GM23338 (cell line): Measurements from ENCODE around the gene L3MBTL2. TPM values are rescaled to one million over a fixed set of nuclear protein-coding genes. Genes with fewer than 3 reads are reported as not detected.

Experiments used
- ATAC-seq: fragments of 200-7000 bp; cut with Tn5 transposase; 3 replicates; pipeline ENCODE4 v1.9.1; 2020
- DNase-seq: peaks from one replicate; pipeline ENCODE4 v3.0.0-alpha.2; 2015; ENCODE audit warnings: low spot score
- H2AFZ ChIP-seq: fragments of 200-600 bp; sonication (generic); 2 replicates; pipeline ENCODE4 v1.8.0; 2016; ENCODE audit warnings: antibody characterized with exemption, mild to moderate bottlenecking, moderate library complexity
- H3F3A ChIP-seq: fragments of 200-600 bp; sonication (generic); replicated peaks from 2 replicates; pipeline ENCODE4 v1.8.0; 2017; ENCODE audit warnings: antibody characterized with exemption, mixed run types, low read depth
- H3K27ac ChIP-seq: fragments of 200-600 bp; sonication (generic); 2 replicates; pipeline ENCODE4 v1.6.1; 2016; ENCODE audit warnings: low read depth
- H3K27me3 ChIP-seq: fragments of 200-600 bp; sonication (generic); 2 replicates; pipeline ENCODE4 v1.8.0; 2016; ENCODE audit warnings: mild to moderate bottlenecking, mixed run types, moderate library complexity; ENCODE audit not compliant: insufficient read depth
- H3K36me3 ChIP-seq: fragments of 200-600 bp; sonication (generic); 2 replicates; pipeline ENCODE4 v1.8.0; 2016; ENCODE audit warnings: mild to moderate bottlenecking; ENCODE audit not compliant: insufficient read depth
- H3K4me1 ChIP-seq: fragments of 200-600 bp; sonication (generic); 2 replicates; pipeline ENCODE4 v1.8.0; 2016; ENCODE audit warnings: mild to moderate bottlenecking, moderate library complexity; ENCODE audit not compliant: insufficient read depth
- H3K4me2 ChIP-seq: fragments of 200-600 bp; sonication (generic); 2 replicates; pipeline ENCODE4 v1.7.1; 2017; ENCODE audit warnings: mixed run types
- H3K4me3 ChIP-seq: fragments of 200-600 bp; sonication (generic); 2 replicates; pipeline ENCODE4 v1.6.1; 2016; ENCODE audit warnings: mixed run types
- H3K79me2 ChIP-seq: fragments of 200-600 bp; sonication (generic); replicated peaks from 2 replicates; pipeline ENCODE4 v1.8.0; 2017; ENCODE audit warnings: mild to moderate bottlenecking; ENCODE audit not compliant: insufficient read depth
- H3K9me2 ChIP-seq: fragments of 200-600 bp; sonication (generic); 2 replicates; pipeline ENCODE4 v1.8.0; 2017; ENCODE audit not compliant: insufficient read depth
- H4K20me1 ChIP-seq: fragments of 200-600 bp; sonication (generic); replicated peaks from 2 replicates; pipeline ENCODE4 v1.8.0; 2017; ENCODE audit warnings: mild to moderate bottlenecking; ENCODE audit not compliant: insufficient read depth
- H3K27ac Mint-ChIP-seq: 2 replicates; pipeline ENCODE4 v1.8.0; 2020; ENCODE audit warnings: inconsistent platforms, mild to moderate bottlenecking, moderate library complexity, mixed read lengths
- H3K27me3 Mint-ChIP-seq: 3 replicates; pipeline ENCODE4 v1.8.0; 2022; ENCODE audit warnings: low read depth, mild to moderate bottlenecking, moderate library complexity, mixed read lengths, inconsistent platforms; ENCODE audit not compliant: insufficient read depth, poor library complexity
- H3K36me3 Mint-ChIP-seq: 3 replicates; pipeline ENCODE4 v1.8.0; 2021; ENCODE audit warnings: low read depth, mild to moderate bottlenecking, inconsistent platforms, moderate library complexity, mixed read lengths
- H3K4me1 Mint-ChIP-seq: 3 replicates; pipeline ENCODE4 v1.8.0; 2020; ENCODE audit warnings: mild to moderate bottlenecking, inconsistent platforms, mixed read lengths
- H3K4me3 Mint-ChIP-seq: 3 replicates; pipeline ENCODE4 v1.8.0; 2021; ENCODE audit warnings: moderate library complexity, mild to moderate bottlenecking, inconsistent platforms, mixed read lengths
- H3K9me3 Mint-ChIP-seq: 3 replicates; pipeline ENCODE4 v1.8.0; 2020; ENCODE audit warnings: moderate library complexity, mild to moderate bottlenecking, inconsistent platforms, mixed read lengths
- CREB1 ChIP-seq: fragments of 250-450 bp; sonication (Bioruptor Pico); IDR thresholded peaks from 2 replicates; pipeline ENCODE4 v1.5.0; 2020; ENCODE audit warnings: low read depth, mild to moderate bottlenecking, moderate library complexity
- EZH2 ChIP-seq: fragments of 200-600 bp; sonication (generic); IDR thresholded peaks from one replicate; pipeline ENCODE4 v1.8.0; 2017; ENCODE audit warnings: antibody characterized with exemption, mild to moderate bottlenecking, low read depth; ENCODE audit not compliant: unreplicated experiment
- JUNB ChIP-seq: IDR thresholded peaks from one replicate; pipeline ENCODE4 v1.6.1; 2016; ENCODE audit warnings: antibody characterized with exemption; ENCODE audit not compliant: unreplicated experiment
- NANOG ChIP-seq: IDR thresholded peaks from 2 replicates; pipeline ENCODE4 v1.6.1; 2016; ENCODE audit warnings: antibody characterized with exemption, borderline replicate concordance
- POLR2AphosphoS5 ChIP-seq: IDR thresholded peaks from 2 replicates; pipeline ENCODE4 v1.6.1; 2016; ENCODE audit warnings: antibody characterized with exemption, low read depth
- ZNF462 ChIP-seq: fragments of 250-450 bp; sonication (Bioruptor Pico); IDR thresholded peaks from 2 replicates; pipeline ENCODE4 v1.5.0; 2020; ENCODE audit warnings: mild to moderate bottlenecking, moderate library complexity
- polyA plus RNA-seq: library from polyadenylated mRNA; unstranded; fragments of >200 nt; fragmentation: Nextera tagmentation; extraction: Ambion mirVana; gene quantifications from 2 replicates; pipeline ENCODE4 v1.2.1, GENCODE V29; 2016
- total RNA-seq: library from RNA; depleted of rRNA; stranded (reverse); fragments of >200 nt; shearing (Covaris generic); gene quantifications from 2 replicates; pipeline ENCODE4 v1.2.3, GENCODE V29; 2014
- TF ChIP-seq, protein P1 (sequence below): IDR thresholded peaks from one replicate; pipeline ENCODE4 v1.6.1; 2018; ENCODE audit warnings: antibody characterized with exemption; ENCODE audit not compliant: unreplicated experiment

L3MBTL2 gene
- total and polyA plus RNA-seq, 2 experiments from 2014 or later, result 13.9 to 27.1 TPM

- TF ChIP-seq, protein P1, sequence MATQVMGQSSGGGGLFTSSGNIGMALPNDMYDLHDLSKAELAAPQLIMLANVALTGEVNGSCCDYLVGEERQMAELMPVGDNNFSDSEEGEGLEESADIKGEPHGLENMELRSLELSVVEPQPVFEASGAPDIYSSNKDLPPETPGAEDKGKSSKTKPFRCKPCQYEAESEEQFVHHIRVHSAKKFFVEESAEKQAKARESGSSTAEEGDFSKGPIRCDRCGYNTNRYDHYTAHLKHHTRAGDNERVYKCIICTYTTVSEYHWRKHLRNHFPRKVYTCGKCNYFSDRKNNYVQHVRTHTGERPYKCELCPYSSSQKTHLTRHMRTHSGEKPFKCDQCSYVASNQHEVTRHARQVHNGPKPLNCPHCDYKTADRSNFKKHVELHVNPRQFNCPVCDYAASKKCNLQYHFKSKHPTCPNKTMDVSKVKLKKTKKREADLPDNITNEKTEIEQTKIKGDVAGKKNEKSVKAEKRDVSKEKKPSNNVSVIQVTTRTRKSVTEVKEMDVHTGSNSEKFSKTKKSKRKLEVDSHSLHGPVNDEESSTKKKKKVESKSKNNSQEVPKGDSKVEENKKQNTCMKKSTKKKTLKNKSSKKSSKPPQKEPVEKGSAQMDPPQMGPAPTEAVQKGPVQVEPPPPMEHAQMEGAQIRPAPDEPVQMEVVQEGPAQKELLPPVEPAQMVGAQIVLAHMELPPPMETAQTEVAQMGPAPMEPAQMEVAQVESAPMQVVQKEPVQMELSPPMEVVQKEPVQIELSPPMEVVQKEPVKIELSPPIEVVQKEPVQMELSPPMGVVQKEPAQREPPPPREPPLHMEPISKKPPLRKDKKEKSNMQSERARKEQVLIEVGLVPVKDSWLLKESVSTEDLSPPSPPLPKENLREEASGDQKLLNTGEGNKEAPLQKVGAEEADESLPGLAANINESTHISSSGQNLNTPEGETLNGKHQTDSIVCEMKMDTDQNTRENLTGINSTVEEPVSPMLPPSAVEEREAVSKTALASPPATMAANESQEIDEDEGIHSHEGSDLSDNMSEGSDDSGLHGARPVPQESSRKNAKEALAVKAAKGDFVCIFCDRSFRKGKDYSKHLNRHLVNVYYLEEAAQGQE, result no peak
- TF ChIP-seq CREB1 (CRISPR knock-in tag) (no peak), POLR2AphosphoS5 (no peak), ZNF462 (CRISPR knock-in tag) (no peak), EZH2 (no peak)
These were observed 13.6 kb upstream of the L3MBTL2 start (continued) for GRCh38 chr22:41191467-41191866.

DNA sequence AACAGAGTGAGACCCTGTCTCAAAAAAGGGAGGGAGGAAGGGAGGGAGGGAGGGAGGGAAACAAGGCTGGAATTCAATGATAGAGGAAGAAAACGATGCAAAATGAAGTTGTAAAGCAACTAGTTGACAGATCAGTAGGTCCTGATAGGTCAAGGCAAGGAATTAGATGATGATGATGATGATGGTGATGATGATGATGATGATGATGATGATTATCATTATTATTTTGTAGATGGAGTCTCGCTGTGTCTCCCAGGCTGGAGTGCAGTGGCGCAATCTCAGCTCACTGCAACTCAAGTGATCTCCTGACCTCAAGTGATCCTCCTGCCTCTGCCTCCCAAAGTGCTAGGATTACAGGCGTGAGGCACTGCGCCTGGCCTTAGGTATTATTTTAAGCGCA lies 11.3 kb upstream of the L3MBTL2 start:
- no peak overlapping the region for H3K27ac Mint-ChIP-seq
- ATAC-seq (no peak), DNase-seq (no peak)
- Histone ChIP-seq H2AFZ (no peak overlapping the region), H3K9me2 (no peaks in the 10 kb centered on the region), H3K27me3 (peaks cover 25% of the 10 kb centered on the region), H3K4me1 (no peaks in the 10 kb centered on the region; the same call in 1 of the 2 replicates), H3K4me2 (no peak overlapping the region), H3K79me2 (no peaks in the 10 kb centered on the region), H3F3A (peaks cover 6% of the 10 kb centered on the region), H3K27ac (no peak overlapping the region), H3K36me3 (no peaks in the 10 kb centered on the region), H3K4me3 (no peak overlapping the region), H4K20me1 (no peaks in the 10 kb centered on the region)
- no peaks in the 10 kb centered on the region for H3K36me3 Mint-ChIP-seq
- no peak overlapping the region for H3K4me3 Mint-ChIP-seq
- peaks cover 23% of the 10 kb centered on the region for H3K27me3 Mint-ChIP-seq
- no peaks in the 10 kb centered on the region; the same call in 1 of the 3 replicates for H3K4me1 Mint-ChIP-seq
- H3K9me3 Mint-ChIP-seq, result peaks cover 2% of the 10 kb centered on the region; the same call in 2 of the 3 replicates
- TF ChIP-seq JUNB (no peak), NANOG (no peak)
